Activated naive CD8-positive, alpha-beta T cell (primary cell): ENCODE measurements around the gene STAMBP.
"Not testable (repeated sequence)": the region's sequence is repeated elsewhere in the genome, so short reads cannot be mapped to it uniquely, and the experiment has no call there.

ENCODE experiments used
- H3K27ac Mint-ChIP-seq: one replicate; pipeline ENCODE4 v1.8.0; 2021; ENCODE audit warnings: mixed read lengths
- H3K27me3 Mint-ChIP-seq: one replicate; pipeline ENCODE4 v1.8.0; 2021; ENCODE audit warnings: mixed read lengths
- H3K36me3 Mint-ChIP-seq: one replicate; pipeline ENCODE4 v1.8.0; 2021; ENCODE audit warnings: mixed read lengths
- H3K4me1 Mint-ChIP-seq: one replicate; pipeline ENCODE4 v1.8.0; 2021; ENCODE audit warnings: low read depth, mixed read lengths
- H3K4me3 Mint-ChIP-seq: one replicate; pipeline ENCODE4 v1.8.0; 2021; ENCODE audit warnings: mild to moderate bottlenecking, mixed read lengths
- H3K9me3 Mint-ChIP-seq: one replicate; pipeline ENCODE4 v1.8.0; 2021; ENCODE audit warnings: low read depth, mixed read lengths

STAMBP gene

DNA sequence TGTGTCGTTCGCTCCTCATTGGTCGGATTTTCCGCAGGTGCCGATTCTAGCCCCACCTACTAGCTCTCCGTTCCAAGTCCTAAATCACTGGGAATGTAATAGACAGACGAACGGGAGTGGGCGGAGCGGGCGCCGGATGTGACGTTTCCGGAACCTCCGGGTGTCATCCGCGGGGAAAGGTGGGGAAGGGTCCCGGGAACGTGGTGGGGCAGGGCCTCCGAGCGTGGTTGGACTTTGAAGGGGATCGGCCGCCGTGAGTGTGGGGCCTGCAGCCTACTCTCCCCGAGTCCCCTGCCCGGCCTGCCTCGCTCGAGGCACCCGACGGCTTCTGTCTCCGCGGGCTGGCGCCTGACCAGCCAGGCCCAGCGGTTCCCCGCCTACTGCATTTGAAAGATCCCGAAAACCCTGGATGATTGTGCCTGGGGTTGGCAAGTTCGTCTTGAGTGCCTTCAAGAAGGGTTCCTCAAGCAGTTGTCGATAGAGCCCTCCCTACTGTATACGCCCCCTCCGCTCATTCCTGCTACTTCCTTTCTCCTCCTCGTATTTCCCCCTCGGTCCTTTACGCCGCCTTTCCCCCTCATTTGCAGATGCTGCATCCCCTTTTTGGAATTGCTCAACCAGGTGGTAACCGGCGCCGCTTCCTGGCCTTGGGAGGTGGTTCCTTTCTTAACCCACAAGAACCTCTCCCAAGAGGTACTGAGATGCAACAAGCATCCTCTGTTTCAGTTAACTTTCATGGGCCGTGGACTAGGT, at the start of gene STAMBP:
Gene STAMBP (plus strand): TSS at position 144 of the 753 bp plus-strand sequence. CDS start 1,896 bp downstream, outside the sequence.
- H3K4me3 Mint-ChIP-seq = peak within 1 kb of the TSS; percentile 96
- H3K36me3 Mint-ChIP-seq = peaks cover 6% of the 10 kb centered on the region
- H3K4me1 Mint-ChIP-seq = peaks cover 55% of the 10 kb centered on the region
- no peaks in the 10 kb centered on the region for H3K27me3 Mint-ChIP-seq
- peak within 1 kb of the TSS; percentile 98 for H3K27ac Mint-ChIP-seq
- no peaks in the 10 kb centered on the region for H3K9me3 Mint-ChIP-seq

DNA sequence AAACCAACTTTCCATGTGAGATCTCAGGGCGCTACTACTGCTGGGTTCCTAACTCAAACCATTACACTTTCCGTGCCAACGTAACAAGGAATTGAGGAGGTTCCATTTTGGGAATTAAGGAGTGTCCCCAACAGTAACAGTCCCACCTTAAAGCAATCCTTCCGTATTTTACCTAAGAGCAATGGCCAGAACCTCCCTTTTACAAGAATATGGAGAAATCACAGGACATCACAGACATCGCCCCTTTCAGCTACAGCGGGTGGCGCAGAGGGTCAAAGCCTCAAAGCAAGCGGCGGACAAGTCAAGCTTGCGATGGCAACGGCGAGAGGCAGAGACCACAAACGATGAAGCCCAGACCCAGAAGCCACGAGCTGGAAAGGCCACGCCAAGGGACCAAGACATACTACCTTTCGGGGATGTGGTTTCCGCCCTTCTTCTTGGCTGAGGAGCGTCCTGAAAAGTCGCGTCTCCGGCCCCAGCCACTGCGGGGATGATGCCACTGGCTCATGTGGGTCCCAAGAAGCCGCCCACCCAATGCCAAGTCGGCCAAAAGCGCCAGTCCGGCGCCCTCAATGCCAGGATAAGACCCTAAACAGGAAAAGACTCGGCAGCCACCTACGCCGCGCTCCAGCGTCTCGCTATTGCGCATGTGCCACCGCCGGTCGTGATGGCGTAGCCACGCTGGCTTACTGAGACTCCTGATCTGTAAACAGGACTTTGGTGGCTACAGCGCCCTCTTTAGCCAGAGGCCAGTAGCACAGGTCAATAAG, 49.1 kb upstream of the STAMBP start, which contains the start of gene DUSP11:
Gene DUSP11 (minus strand): TSS at position 637 of the 770 bp plus-strand sequence. CDS start 129 bp downstream, at position 508.
- H3K27me3 Mint-ChIP-seq = no peaks in the 10 kb centered on the region
- H3K4me3 Mint-ChIP-seq = peak within 1 kb of the TSS; percentile 99
- H3K4me1 Mint-ChIP-seq = peaks cover 41% of the 10 kb centered on the region
- no peaks in the 10 kb centered on the region for H3K9me3 Mint-ChIP-seq
- H3K27ac Mint-ChIP-seq = peak within 1 kb of the TSS; percentile 96
- peaks cover 7% of the 10 kb centered on the region for H3K36me3 Mint-ChIP-seq

- Mint-ChIP-seq H3K4me1 (peaks cover 36% of the 10 kb centered on the region), H3K36me3 (peaks cover 3% of the 10 kb centered on the region), H3K4me3 (peak overlapping the region; percentile 99), H3K27me3 (no peaks in the 10 kb centered on the region), H3K27ac (peak overlapping the region; percentile 96), H3K9me3 (no peaks in the 10 kb centered on the region)
These were observed 48.6 kb upstream of the STAMBP start for GRCh38 chr2:73780237-73780582.

DNA sequence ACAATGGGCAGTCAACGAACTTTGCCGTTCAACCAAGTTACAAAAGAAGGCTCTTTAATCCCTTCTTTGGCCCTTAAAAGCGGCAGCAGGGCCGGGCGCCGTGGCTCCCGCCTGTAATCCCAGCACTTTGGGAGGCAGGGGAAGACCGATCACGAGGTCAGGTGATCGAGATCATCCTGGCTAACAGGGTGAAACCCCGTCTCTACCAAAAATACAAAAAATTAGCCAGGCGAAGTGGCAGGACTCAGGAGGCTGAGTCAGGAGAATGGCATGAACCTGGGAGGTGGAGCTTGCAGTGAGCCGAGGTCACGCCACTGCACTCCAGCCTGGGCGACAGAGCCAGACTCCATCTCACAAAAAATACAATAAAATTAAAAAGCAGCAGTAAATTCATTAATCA, 45.4 kb upstream of the STAMBP start:
- not testable (repeated sequence) for H3K4me3 Mint-ChIP-seq, H3K9me3 Mint-ChIP-seq, H3K27ac Mint-ChIP-seq, H3K36me3 Mint-ChIP-seq, H3K27me3 Mint-ChIP-seq
- peaks cover 15% of the 10 kb centered on the region for H3K4me1 Mint-ChIP-seq

DNA sequence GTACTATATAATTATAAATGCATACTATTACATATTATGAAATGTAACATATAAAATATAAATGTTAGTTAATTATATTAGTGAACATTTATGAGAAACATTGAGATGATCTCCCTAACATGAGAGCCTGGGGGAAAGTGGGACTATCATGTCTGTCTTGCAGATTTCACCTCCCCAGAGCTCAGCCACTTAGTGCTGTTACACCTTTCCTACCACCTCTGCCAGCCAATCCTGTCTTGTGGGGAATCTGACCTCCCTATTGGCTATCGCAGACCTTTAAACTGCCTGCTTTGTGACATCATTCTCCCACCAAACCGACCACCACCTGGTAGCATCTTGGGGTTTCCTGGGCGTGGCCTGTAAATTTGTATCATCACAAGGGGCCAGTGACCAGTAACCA, 44.9 kb upstream of the STAMBP start, which contains the start of gene C2orf78:
Gene C2orf78 (plus strand): TSS at position 301 of the 400 bp plus-strand sequence. CDS start 127 bp downstream, outside the sequence.
- H3K4me1 Mint-ChIP-seq = peaks cover 11% of the 10 kb centered on the region
- not testable (repeated sequence) for H3K9me3 Mint-ChIP-seq, H3K36me3 Mint-ChIP-seq, H3K27me3 Mint-ChIP-seq, H3K27ac Mint-ChIP-seq, H3K4me3 Mint-ChIP-seq

DNA sequence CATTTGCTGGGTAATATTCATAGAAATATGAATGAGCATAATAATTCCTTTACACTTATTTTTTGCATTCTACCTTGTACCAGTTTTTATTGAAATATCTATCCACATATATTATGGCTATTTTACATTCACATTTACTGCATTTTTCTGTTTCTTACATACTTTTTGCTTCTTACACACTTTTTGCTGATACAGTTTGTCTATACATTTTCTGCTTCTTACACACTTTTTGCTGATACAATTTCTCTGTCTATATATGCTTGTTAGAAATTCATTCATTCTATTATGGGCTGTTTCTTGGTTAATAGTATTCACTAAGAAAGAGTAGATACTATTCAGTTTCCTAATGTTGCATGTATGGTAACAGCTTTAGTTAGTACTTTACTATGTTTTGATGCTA, 16.9 kb upstream of the STAMBP start:
- Mint-ChIP-seq H3K4me3 (no peak overlapping the region), H3K36me3 (no peaks in the 10 kb centered on the region), H3K9me3 (no peaks in the 10 kb centered on the region), H3K27ac (no peak overlapping the region), H3K4me1 (no peaks in the 10 kb centered on the region), H3K27me3 (no peaks in the 10 kb centered on the region)

DNA sequence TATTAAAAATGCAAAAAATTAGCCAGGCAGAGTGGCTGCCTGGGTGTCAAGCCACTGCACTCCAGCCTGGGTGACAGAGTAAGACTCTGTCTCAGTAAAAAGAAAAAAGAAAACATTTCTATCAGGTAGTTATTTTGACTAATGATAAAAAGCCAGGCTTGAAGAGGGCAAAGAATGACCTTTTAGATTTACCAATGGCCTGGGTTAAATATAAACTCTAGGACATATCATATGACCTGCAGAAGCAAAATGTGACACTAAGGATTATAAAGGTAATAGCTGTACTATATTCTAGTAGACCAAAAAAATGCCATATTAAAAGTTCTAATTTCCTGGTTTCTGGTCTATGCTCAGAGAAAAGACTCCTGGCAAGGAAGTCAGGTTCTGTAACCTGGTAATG, 16.1 kb upstream of the STAMBP start:
- H3K4me3 Mint-ChIP-seq = no peak overlapping the region
- no peaks in the 10 kb centered on the region for H3K36me3 Mint-ChIP-seq
- H3K27me3 Mint-ChIP-seq = no peaks in the 10 kb centered on the region
- no peaks in the 10 kb centered on the region for H3K9me3 Mint-ChIP-seq
- no peaks in the 10 kb centered on the region for H3K4me1 Mint-ChIP-seq
- H3K27ac Mint-ChIP-seq = no peak overlapping the region

- Mint-ChIP-seq H3K4me3 (no peak overlapping the region), H3K36me3 (no peaks in the 10 kb centered on the region), H3K27me3 (peaks cover 2% of the 10 kb centered on the region), H3K27ac (no peak overlapping the region), H3K9me3 (no peaks in the 10 kb centered on the region), H3K4me1 (peaks cover 7% of the 10 kb centered on the region)
These were observed 10.5 kb upstream of the STAMBP start for GRCh38 chr2:73818296-73818695.

DNA sequence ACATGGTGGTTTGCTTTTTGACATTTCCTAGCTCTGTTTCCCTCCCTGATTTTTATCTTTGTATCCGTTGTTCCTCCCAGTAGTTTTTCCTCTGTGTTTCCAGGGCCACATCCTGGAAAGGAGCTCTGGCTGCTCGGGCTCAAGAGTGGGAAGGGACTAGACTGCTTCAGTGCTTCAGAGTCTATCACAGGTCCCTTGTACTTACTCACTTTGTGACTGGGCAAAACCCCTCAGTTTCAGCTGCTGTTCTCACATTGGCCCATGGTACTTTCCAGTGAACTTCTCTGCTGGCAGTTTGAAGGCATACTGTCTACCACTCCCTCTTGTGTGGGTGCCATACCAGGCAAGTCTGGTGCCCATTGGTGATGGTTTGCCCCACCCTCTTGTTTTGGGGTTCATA, 7.5 kb upstream of the STAMBP start:
- no peak overlapping the region for H3K27ac Mint-ChIP-seq
- H3K36me3 Mint-ChIP-seq = no peaks in the 10 kb centered on the region
- H3K4me3 Mint-ChIP-seq = no peak overlapping the region
- H3K27me3 Mint-ChIP-seq = peaks cover 2% of the 10 kb centered on the region
- H3K9me3 Mint-ChIP-seq = no peaks in the 10 kb centered on the region
- peaks cover 8% of the 10 kb centered on the region for H3K4me1 Mint-ChIP-seq

DNA sequence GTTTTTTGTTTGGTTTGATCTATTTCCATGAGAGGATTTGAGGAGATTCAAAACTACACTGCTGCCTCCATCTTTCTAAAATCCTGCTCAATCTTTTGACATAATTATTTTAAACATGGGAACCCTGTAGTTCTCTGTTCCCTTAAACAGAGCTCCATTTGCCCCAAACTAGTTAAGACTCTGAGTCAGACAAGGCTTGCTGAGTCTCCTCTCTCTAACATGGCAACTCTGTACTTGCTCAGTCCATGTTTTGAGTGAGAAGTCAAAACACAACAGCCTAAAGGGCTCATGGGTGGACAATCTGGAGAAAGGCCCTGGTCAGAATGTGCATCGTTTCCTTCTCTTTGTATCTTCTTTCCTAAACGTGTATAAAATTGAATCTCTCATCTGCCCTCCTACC, 7.1 kb upstream of the STAMBP start:
- peaks cover 2% of the 10 kb centered on the region for H3K27me3 Mint-ChIP-seq
- H3K4me1 Mint-ChIP-seq = peaks cover 8% of the 10 kb centered on the region
- no peak overlapping the region for H3K27ac Mint-ChIP-seq
- H3K4me3 Mint-ChIP-seq = no peak overlapping the region
- H3K9me3 Mint-ChIP-seq = no peaks in the 10 kb centered on the region
- H3K36me3 Mint-ChIP-seq = no peaks in the 10 kb centered on the region

DNA sequence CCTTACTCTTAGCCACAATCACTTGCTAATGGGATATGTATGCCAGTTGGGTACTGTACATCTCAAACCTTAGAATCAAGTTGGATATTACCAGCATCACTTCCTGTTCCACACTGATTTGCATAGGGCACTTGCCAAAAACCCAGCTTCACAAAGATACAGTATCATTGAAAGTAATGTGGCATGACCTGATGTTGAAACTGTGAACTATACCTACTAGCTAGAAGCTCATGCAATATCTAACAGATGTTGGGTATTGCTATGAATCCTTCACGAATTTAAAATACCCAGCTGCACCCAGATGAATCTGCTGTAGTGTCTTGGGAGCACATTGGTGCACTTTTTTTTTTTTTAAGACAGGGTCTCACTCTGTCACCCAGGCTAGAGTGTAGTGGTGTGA, 6.5 kb upstream of the STAMBP start:
- H3K27me3 Mint-ChIP-seq = peaks cover 2% of the 10 kb centered on the region
- no peaks in the 10 kb centered on the region for H3K36me3 Mint-ChIP-seq
- H3K4me3 Mint-ChIP-seq = no peak overlapping the region
- H3K9me3 Mint-ChIP-seq = no peaks in the 10 kb centered on the region
- peaks cover 8% of the 10 kb centered on the region for H3K4me1 Mint-ChIP-seq
- no peak overlapping the region for H3K27ac Mint-ChIP-seq

GRCh38 chr2:73822991-73823390, 5.8 kb upstream of the STAMBP start:
- Mint-ChIP-seq H3K36me3 (no peaks in the 10 kb centered on the region), H3K27me3 (peaks cover 2% of the 10 kb centered on the region), H3K9me3 (no peaks in the 10 kb centered on the region), H3K4me1 (peaks cover 15% of the 10 kb centered on the region), H3K27ac (no peak overlapping the region), H3K4me3 (no peak overlapping the region)

DNA sequence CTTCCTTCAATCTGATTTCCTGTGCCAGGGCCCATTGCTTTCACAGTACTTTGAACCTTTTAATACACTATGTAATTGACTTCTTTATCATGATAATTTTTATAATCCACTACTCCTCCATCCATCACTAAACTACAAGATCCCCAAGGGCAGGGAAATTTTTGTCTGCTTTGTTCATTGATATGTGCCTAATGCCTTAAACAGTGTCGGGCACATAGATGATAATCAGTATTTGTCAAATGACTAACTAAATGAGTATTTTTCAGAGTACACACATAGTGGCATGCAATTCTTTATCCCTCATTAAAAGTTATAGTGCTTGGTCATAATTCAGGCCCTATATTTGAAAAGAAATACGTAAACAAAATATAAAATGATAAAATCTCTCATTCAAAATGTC, 5.3 kb upstream of the STAMBP start:
- Mint-ChIP-seq H3K9me3 (no peaks in the 10 kb centered on the region), H3K27me3 (peaks cover 2% of the 10 kb centered on the region), H3K27ac (no peak overlapping the region), H3K4me3 (no peak overlapping the region), H3K36me3 (no peaks in the 10 kb centered on the region), H3K4me1 (peaks cover 18% of the 10 kb centered on the region)

DNA sequence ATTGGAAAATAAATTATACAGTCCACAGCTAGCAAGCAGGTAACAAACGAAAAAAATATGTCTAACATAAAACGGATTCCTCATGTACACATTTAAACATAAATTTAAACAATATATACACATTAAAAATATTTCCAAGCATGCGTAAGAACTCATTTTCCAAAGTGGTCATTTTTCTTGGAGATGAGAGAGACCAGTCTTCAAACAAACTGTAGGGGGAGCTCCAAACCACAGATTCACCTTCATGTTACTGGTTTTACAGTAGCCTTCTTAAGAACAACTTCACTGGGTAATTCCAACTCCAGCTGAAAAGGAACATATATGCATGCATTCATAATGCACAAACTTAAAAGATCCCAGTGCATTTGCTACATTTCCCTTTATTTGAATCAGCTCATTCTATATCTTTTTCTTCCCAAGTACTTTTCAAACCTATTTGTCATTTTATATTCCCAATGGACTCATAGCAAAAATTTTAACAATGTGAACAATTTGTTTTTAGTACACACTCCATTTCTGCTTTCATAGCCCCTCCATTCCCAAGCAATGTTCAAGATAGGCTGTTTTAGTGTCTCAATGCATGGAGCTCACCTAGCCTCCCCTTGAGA, 4.7 kb upstream of the STAMBP start:
- Mint-ChIP-seq H3K27me3 (peaks cover 2% of the 10 kb centered on the region), H3K36me3 (no peaks in the 10 kb centered on the region), H3K4me3 (no peak overlapping the region), H3K27ac (no peak overlapping the region), H3K9me3 (no peaks in the 10 kb centered on the region), H3K4me1 (peaks cover 22% of the 10 kb centered on the region)

GRCh38 chr2:73825408-73825807, 3.4 kb upstream of the STAMBP start:
- H3K9me3 Mint-ChIP-seq = no peaks in the 10 kb centered on the region
- H3K27me3 Mint-ChIP-seq = peaks cover 2% of the 10 kb centered on the region
- H3K36me3 Mint-ChIP-seq = no peaks in the 10 kb centered on the region
- H3K4me1 Mint-ChIP-seq = peaks cover 36% of the 10 kb centered on the region
- H3K4me3 Mint-ChIP-seq = no peak overlapping the region
- peak overlapping the region; percentile 52 for H3K27ac Mint-ChIP-seq
